HL-60 (cell line): Measurements from ENCODE around the gene NFYC.

Experiments
- GABPA ChIP-seq: IDR thresholded peaks from 2 replicates; pipeline ENCODE4 v1.6.1; 2012; ENCODE audit warnings: low read depth
- POLR2AphosphoS5 ChIP-seq: IDR thresholded peaks from 2 replicates; pipeline ENCODE4 v1.6.1; 2012; ENCODE audit warnings: low read depth
- REST ChIP-seq: IDR thresholded peaks from 2 replicates; pipeline ENCODE4 v1.6.1; 2012; ENCODE audit warnings: low read depth; ENCODE audit not compliant: insufficient replicate concordance
- TF ChIP-seq, protein P1 (sequence below): IDR thresholded peaks from one replicate; pipeline ENCODE4 v1.5.1; 2011; ENCODE audit warnings: low read length, control low read depth, inconsistent platforms; ENCODE audit not compliant: insufficient read depth

DNA sequence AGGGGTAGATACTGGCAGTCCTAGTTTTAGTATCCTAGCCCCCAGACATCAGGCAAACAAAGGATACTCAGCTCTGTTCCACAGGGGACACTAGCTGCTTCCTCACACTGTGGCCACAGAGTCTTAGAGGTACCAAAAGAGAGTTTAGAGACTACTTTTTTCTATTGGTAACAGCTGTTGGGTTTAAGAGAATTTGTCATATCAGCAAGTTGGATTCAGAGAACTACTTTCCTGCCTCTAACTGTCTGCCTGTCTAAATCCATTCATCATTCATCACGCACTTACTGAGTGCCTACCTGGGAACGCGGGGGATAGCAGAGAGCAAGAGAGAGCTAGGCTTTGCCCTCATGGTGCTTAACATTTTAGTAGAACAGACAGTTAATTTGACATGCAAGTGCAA is 65.0 kb downstream of the NFYC start:
- TF ChIP-seq, protein P1, sequence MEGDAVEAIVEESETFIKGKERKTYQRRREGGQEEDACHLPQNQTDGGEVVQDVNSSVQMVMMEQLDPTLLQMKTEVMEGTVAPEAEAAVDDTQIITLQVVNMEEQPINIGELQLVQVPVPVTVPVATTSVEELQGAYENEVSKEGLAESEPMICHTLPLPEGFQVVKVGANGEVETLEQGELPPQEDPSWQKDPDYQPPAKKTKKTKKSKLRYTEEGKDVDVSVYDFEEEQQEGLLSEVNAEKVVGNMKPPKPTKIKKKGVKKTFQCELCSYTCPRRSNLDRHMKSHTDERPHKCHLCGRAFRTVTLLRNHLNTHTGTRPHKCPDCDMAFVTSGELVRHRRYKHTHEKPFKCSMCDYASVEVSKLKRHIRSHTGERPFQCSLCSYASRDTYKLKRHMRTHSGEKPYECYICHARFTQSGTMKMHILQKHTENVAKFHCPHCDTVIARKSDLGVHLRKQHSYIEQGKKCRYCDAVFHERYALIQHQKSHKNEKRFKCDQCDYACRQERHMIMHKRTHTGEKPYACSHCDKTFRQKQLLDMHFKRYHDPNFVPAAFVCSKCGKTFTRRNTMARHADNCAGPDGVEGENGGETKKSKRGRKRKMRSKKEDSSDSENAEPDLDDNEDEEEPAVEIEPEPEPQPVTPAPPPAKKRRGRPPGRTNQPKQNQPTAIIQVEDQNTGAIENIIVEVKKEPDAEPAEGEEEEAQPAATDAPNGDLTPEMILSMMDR: no peak
- TF ChIP-seq REST (no peak), POLR2AphosphoS5 (no peak), GABPA (no peak)
